ENCODE measurements around the gene CCDC120.

GRCh38 chrX:49111791-49112190 lies 53.0 kb downstream of the CCDC120 start:
- TF ChIP-seq EP300 (conservative IDR thresholded peaks at IDR 0.05; ENCODE audit: poor library complexity, severe bottlenecking) = no peak
- no peak for TF ChIP-seq CTCF (IDR thresholded peaks at IDR 0.05; ENCODE audit: poor library complexity, severe bottlenecking)
- TF ChIP-seq MXI1 (conservative IDR thresholded peaks at IDR 0.05; ENCODE audit: poor library complexity, severe bottlenecking) = no peak
- TF ChIP-seq REST (IDR thresholded peaks at IDR 0.05; ENCODE audit: borderline replicate concordance) = no peak
- TF ChIP-seq POLR2AphosphoS5 (IDR thresholded peaks at IDR 0.05) = no peak
- no peak for TF ChIP-seq EZH2 (IDR thresholded peaks at IDR 0.05; ENCODE audit: borderline replicate concordance, insufficient read depth, low read length, poor library complexity, severe bottlenecking)
- no peak for TF ChIP-seq RAD21 (conservative IDR thresholded peaks at IDR 0.05)
- no peak for TF ChIP-seq SMC3 (conservative IDR thresholded peaks at IDR 0.05; ENCODE audit: poor library complexity)

Measured in neural cell (in vitro differentiated cells).